Activated CD4-positive, alpha-beta T cell treated with anti-CD3 and anti-CD28 coated beads, Interleukin-2, amount 50 U/mL, for 4 hours (primary cell): ENCODE data around the gene ID2.
"Not testable (repeated sequence)": the region's sequence is repeated elsewhere in the genome, so short reads cannot be mapped to it uniquely, and the experiment has no call there.

ENCODE experiments used
- DNase-seq, 2 experiments: peaks; one replicate each; pipeline ENCODE4 v3.0.0-alpha.2; 2020

Gene ID2

GRCh38 chr2:8691859-8692437, 10.1 kb downstream of the ID2 start:
- no peak for DNase-seq

- DNase-seq = no peak
Observed at GRCh38 chr2:8692783-8693156, 10.9 kb downstream of the ID2 start.

GRCh38 chr2:8693157-8693821, 11.4 kb downstream of the ID2 start:
- no peak for DNase-seq

GRCh38 chr2:8694737-8695136, 12.9 kb downstream of the ID2 start:
- DNase-seq = no peak

- no peak for DNase-seq
Observed at GRCh38 chr2:8697190-8697589, 15.3 kb downstream of the ID2 start.

GRCh38 chr2:8699839-8700238, 18.0 kb downstream of the ID2 start:
- no peak for DNase-seq

GRCh38 chr2:8701681-8702379, 20.0 kb downstream of the ID2 start:
- DNase-seq = no peak

- DNase-seq = no peak
Observed at GRCh38 chr2:8704906-8705305, 23.1 kb downstream of the ID2 start.

GRCh38 chr2:8709611-8710010, 27.8 kb downstream of the ID2 start:
- no peak for DNase-seq

GRCh38 chr2:8710951-8711350, 29.1 kb downstream of the ID2 start:
- no peak for DNase-seq

- DNase-seq = no peak
Observed at GRCh38 chr2:8714283-8714682, 32.4 kb downstream of the ID2 start.

- no peak for DNase-seq
Observed at GRCh38 chr2:8714971-8715370, 33.1 kb downstream of the ID2 start.

GRCh38 chr2:8719528-8719927, 37.7 kb downstream of the ID2 start:
- no peak for DNase-seq

- DNase-seq = no peak
Observed at GRCh38 chr2:8720741-8721140, 38.9 kb downstream of the ID2 start.

GRCh38 chr2:8721410-8721809, 39.6 kb downstream of the ID2 start:
- DNase-seq = no peak

GRCh38 chr2:8722986-8723385, 41.1 kb downstream of the ID2 start:
- no peak for DNase-seq

GRCh38 chr2:8725838-8726237, 44.0 kb downstream of the ID2 start:
- DNase-seq = no peak

GRCh38 chr2:8728305-8729015, 46.6 kb downstream of the ID2 start:
- no peak for DNase-seq

GRCh38 chr2:8729101-8729500, 47.2 kb downstream of the ID2 start:
- not testable (repeated sequence) for DNase-seq

- no peak for DNase-seq
Observed at GRCh38 chr2:8729939-8730338, 48.1 kb downstream of the ID2 start.

- DNase-seq = no peak
Observed at GRCh38 chr2:8732601-8733000, 50.7 kb downstream of the ID2 start.
